T-cell (primary cell): ENCODE measurements around the gene DAB2IP. TPM values are rescaled to one million over a fixed set of nuclear protein-coding genes. Genes with fewer than 3 reads are reported as not detected.

Experiments
- ATAC-seq, 4 experiments: fragments of 200-7000 bp in 3 of 4; fragments of 150-1000 bp in 1 of 4; cut with Tn5 transposase; replicated peaks in 1 of 4; 1 replicate in 3 of 4; 2 replicates in 1 of 4; pipeline ENCODE4 v1.10.0; 2021; ENCODE audit warnings: moderate library complexity in 3 of 4, mild to moderate bottlenecking in 2 of 4, moderate number of reproducible peaks in 1 of 4
- CTCF ChIA-PET, 2 donors: fragments of 300-600 bp; sonication (Branson Sonifier 250); formaldehyde crosslinking; loops; one replicate each; lab custom pipeline; 2022; ENCODE audit warnings: antibody characterized with exemption in 2 of 2; lab: Charles Lee
- POLR2A ChIA-PET, 2 donors: fragments of 300-600 bp; sonication (Branson Sonifier 250); formaldehyde crosslinking; loops; one replicate each; lab custom pipeline; 2022; ENCODE audit warnings: antibody characterized with exemption in 2 of 2; lab: Charles Lee
- DNase-seq, 35 experiments: peaks; one replicate each; pipeline versions ENCODE4 v3.0.0 to v3.0.0-alpha.2; 2013 to 2023
- H3K27ac ChIP-seq: one replicate; pipeline ENCODE4 v1.5.1; 2013; ENCODE audit warnings: low read length
- H3K27me3 ChIP-seq, 2 experiments: replicated peaks in 1 of 2; 1 replicate in 1 of 2; 2 replicates in 1 of 2; pipeline versions ENCODE4 v1.6.1 to v1.7.0; 2013; ENCODE audit warnings: low read length in 1 of 2, mixed read lengths in 1 of 2; ENCODE audit not compliant: control insufficient read depth in 2 of 2, insufficient read depth in 2 of 2; ENCODE audit errors: extremely low read depth in 1 of 2
- H3K36me3 ChIP-seq, 2 donors: 1 replicate in 1 of 2; 2 replicates in 1 of 2; pipeline versions ENCODE4 v1.6.1 to v1.7.0; 2013; ENCODE audit warnings: low read length in 1 of 2; ENCODE audit not compliant: control insufficient read depth in 2 of 2, insufficient read depth in 1 of 2; ENCODE audit errors: extremely low read depth in 1 of 2
- H3K4me1 ChIP-seq, 2 experiments: 1 replicate in 1 of 2; 2 replicates in 1 of 2; pipeline versions ENCODE4 v1.6.1 to v1.7.0; 2013; ENCODE audit warnings: low read length in 2 of 2, mixed read lengths in 1 of 2; ENCODE audit not compliant: insufficient read depth in 2 of 2, control insufficient read depth in 1 of 2; ENCODE audit errors: extremely low read depth in 1 of 2
- H3K4me3 ChIP-seq, 2 donors: 1 replicate in 1 of 2; 2 replicates in 1 of 2; pipeline versions ENCODE4 v1.5.1 to v1.7.0; 2013; ENCODE audit warnings: mild to moderate bottlenecking in 2 of 2, low read length in 1 of 2, moderate library complexity in 1 of 2; ENCODE audit not compliant: control insufficient read depth in 1 of 2; ENCODE audit errors: extremely low read depth in 1 of 2
- H3K9me3 ChIP-seq: 2 replicates; pipeline ENCODE4 v1.7.0; 2013
- H3K27ac Mint-ChIP-seq, 2 donors: one replicate each; pipeline ENCODE4 v1.8.0; 2020 to 2021; ENCODE audit warnings: mild to moderate bottlenecking in 2 of 2, mixed read lengths in 2 of 2
- H3K27me3 Mint-ChIP-seq, 2 donors: one replicate each; pipeline ENCODE4 v1.8.0; 2021 to 2022; ENCODE audit warnings: mixed read lengths in 2 of 2
- H3K36me3 Mint-ChIP-seq: one replicate; pipeline ENCODE4 v1.8.0; 2021; ENCODE audit warnings: mixed read lengths
- H3K4me1 Mint-ChIP-seq, 3 donors: one replicate each; pipeline ENCODE4 v1.8.0; 2020 to 2022; ENCODE audit warnings: mixed read lengths in 3 of 3, mild to moderate bottlenecking in 1 of 3
- H3K4me3 Mint-ChIP-seq, 3 donors: one replicate each; pipeline ENCODE4 v1.8.0; 2020 to 2022; ENCODE audit warnings: mild to moderate bottlenecking in 3 of 3, mixed read lengths in 3 of 3, moderate library complexity in 3 of 3
- H3K9me3 Mint-ChIP-seq, 3 donors: one replicate each; pipeline ENCODE4 v1.8.0; 2020 to 2022; ENCODE audit warnings: mixed read lengths in 3 of 3
- WGBS: methylation state at CpG from one replicate; pipeline ENCODE4 v1.1.5; 2013; ENCODE audit warnings: missing lambda C conversion rate; ENCODE audit not compliant: insufficient coverage; 5-methylcytosine and 5-hydroxymethylcytosine counted together
- total RNA-seq, 35 experiments: library from RNA in 6 of 35; stranded (reverse) in 6 of 35; fragments of 120-200 nt in 1 of 35; gene quantifications; one replicate each; pipeline versions ENCODE4 v1.2.1 to v1.2.4 and lab custom pipeline; 2013 to 2026

The DAB2IP gene
- total RNA-seq, 5 donors from 2014 or later (not counting 1 experiment from before 2014, with no cell fraction given) = 0.22 to 0.53 (median 0.34) TPM; not detected in 1

- peaks cover 0 to 6% of the 10 kb centered on the region in 2 experiments for H3K27me3 ChIP-seq
- no peak overlapping the region for H3K4me3 ChIP-seq
- H3K4me1 ChIP-seq = no peaks in the 10 kb centered on the region
- H3K36me3 Mint-ChIP-seq = no peaks in the 10 kb centered on the region
- no peaks in the 10 kb centered on the region for H3K9me3 Mint-ChIP-seq
- H3K36me3 ChIP-seq = no peaks in the 10 kb centered on the region
- H3K27ac ChIP-seq = no peak overlapping the region
- no peaks in the 10 kb centered on the region for H3K4me1 Mint-ChIP-seq
- H3K4me3 Mint-ChIP-seq = no peak overlapping the region
- CTCF ChIA-PET = no interaction called here
- H3K27ac Mint-ChIP-seq = no peak overlapping the region
- no peaks in the 10 kb centered on the region for H3K9me3 ChIP-seq
- H3K27me3 Mint-ChIP-seq = no peaks in the 10 kb centered on the region
- POLR2A ChIA-PET = no interaction called here
- ATAC-seq (no peak), DNase-seq (no peak)
- whole genome bisulfite sequencing = 89% methylated on average over 21 of the region's 21 CpGs
Measured at GRCh38 chr9:121725008-121725775, 73.8 kb downstream of the DAB2IP start.

DNA sequence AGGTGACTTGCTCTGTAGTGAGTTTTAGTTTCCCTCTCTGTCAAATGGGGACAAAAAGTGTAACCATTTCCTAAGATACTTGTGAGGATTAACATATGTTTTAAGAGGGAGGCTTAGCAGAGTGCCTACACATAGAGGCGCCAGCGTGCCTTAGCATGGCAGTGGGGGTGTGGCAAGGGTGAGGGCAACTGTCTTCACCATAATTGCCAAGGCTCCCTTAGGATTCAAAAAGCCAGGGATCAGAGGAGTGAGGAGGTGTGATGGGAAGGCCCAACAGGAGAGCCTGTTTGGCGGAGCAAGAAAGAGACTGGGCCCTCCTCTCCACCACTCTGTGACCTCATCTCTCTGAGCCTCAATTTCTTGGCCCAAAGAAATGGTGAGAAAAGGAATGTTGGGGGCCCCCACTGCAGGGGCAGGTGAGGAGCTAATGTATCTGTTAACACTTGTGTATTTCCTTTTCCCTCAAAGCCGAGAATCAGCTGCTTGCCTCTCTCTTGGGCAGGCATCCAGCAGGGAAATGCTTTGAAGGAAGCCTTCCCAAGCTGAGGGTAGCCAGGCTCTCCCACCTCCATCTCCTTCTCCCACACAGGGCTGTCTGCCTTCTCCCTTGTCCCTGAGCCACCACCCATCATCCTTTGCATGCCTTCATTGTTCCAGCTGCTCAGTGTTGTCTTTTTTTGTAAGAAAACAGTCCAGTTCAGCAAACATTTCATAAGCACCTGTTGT lies 76.0 kb downstream of the DAB2IP start:
- H3K27ac ChIP-seq = no peak overlapping the region
- H3K4me3 Mint-ChIP-seq = no peak overlapping the region
- ATAC-seq (no peak), DNase-seq (no peak)
- H3K4me3 ChIP-seq = no peak overlapping the region
- no peaks in the 10 kb centered on the region for H3K36me3 ChIP-seq
- no peaks in the 10 kb centered on the region for H3K36me3 Mint-ChIP-seq
- no peaks in the 10 kb centered on the region for H3K9me3 ChIP-seq
- CTCF ChIA-PET = no interaction called here
- peaks cover 0 to 9% of the 10 kb centered on the region in 2 experiments for H3K4me1 ChIP-seq
- H3K27me3 Mint-ChIP-seq = peaks cover 4 to 7% of the 10 kb centered on the region in 2 donors
- WGBS = 78% methylated on average over 3 of the region's 4 CpGs
- H3K27me3 ChIP-seq = peaks cover 0 to 9% of the 10 kb centered on the region in 2 experiments
- H3K27ac Mint-ChIP-seq = no peak overlapping the region
- H3K4me1 Mint-ChIP-seq = peaks cover 0 to 4% (median 2%) of the 10 kb centered on the region in 3 donors
- POLR2A ChIA-PET = no interaction called here
- no peaks in the 10 kb centered on the region for H3K9me3 Mint-ChIP-seq

- H3K4me3 Mint-ChIP-seq = no peak overlapping the region
- no CpG with 5 or more reads among the region's 1 CpG for WGBS
- peaks cover 2 to 9% (median 6%) of the 10 kb centered on the region in 3 donors for H3K4me1 Mint-ChIP-seq
- no peaks in the 10 kb centered on the region for H3K36me3 Mint-ChIP-seq
- Histone ChIP-seq H3K9me3 (no peaks in the 10 kb centered on the region), H3K4me1 (peaks cover 0 to 22% of the 10 kb centered on the region in 2 experiments), H3K4me3 (no peak overlapping the region), H3K27me3 (peaks cover 0 to 14% of the 10 kb centered on the region in 2 experiments), H3K36me3 (no peaks in the 10 kb centered on the region), H3K27ac (no peak overlapping the region)
- DNase-seq (no peak), ATAC-seq (no peak)
- H3K27me3 Mint-ChIP-seq = peaks cover 12 to 14% of the 10 kb centered on the region in 2 donors
- no peaks in the 10 kb centered on the region for H3K9me3 Mint-ChIP-seq
- ChIA-PET POLR2A (no interaction called here), CTCF (interaction anchor here in 1 of 2 donors (0.7 kb wide), 1 partner anchor 10 kb away, joined by 3 read pairs; no protein-coding TSS in a partner anchor)
- no peak overlapping the region for H3K27ac Mint-ChIP-seq
Measured at GRCh38 chr9:121728916-121729315, 77.5 kb downstream of the DAB2IP start.

DNA sequence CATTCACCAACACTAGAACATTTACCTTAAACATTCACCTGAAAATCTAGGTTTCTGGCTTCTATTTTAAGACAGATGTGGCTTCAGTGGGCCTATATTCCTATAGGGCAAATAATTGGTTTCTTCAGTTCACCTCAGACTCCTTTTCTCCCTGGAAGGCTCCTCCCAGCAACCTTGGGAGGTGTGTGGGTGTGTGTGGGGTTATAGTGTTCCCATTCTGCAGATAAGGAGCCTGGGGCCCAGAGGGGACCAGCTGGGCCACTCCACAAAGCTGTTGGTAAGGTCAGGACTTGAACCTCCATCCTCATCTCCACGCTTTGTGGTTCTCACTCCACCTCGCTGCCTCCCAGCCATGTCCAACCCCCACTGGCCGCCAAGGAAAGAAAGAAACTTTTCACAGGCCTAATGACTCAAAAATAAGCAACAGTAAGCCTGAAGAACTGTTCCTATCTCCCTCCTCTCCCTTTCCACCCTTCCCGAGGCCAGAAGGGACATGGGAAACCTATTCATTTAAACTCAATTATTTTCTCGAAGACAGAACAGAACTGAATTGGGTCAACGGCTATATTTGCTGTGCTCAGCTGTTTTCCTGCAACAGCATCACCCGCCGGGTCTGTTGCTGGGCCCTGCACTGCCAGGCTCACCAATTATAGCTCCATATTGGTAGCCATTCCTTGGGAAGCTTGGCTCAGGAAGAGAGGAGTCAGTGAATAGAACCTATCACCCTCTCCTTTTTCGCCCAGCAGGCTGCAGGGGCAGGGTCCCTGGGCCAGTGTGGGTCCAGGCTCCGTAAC lies 78.5 kb downstream of the DAB2IP start:
- no peak for ATAC-seq
- Histone ChIP-seq H3K9me3 (no peaks in the 10 kb centered on the region), H3K4me1 (peaks cover 0 to 25% of the 10 kb centered on the region in 2 experiments), H3K27ac (no peak overlapping the region), H3K27me3 (peaks cover 0 to 16% of the 10 kb centered on the region in 2 experiments), H3K4me3 (no peak overlapping the region), H3K36me3 (no peaks in the 10 kb centered on the region)
- H3K27me3 Mint-ChIP-seq = peaks cover 20 to 21% of the 10 kb centered on the region in 2 donors
- 85% methylated on average over 4 of the region's 10 CpGs for WGBS
- ChIA-PET CTCF (no interaction called here), POLR2A (no interaction called here)
- H3K27ac Mint-ChIP-seq = no peak overlapping the region
- H3K36me3 Mint-ChIP-seq = no peaks in the 10 kb centered on the region
- H3K4me3 Mint-ChIP-seq = no peak overlapping the region
- peaks cover 2 to 13% (median 6%) of the 10 kb centered on the region in 3 donors for H3K4me1 Mint-ChIP-seq
- H3K9me3 Mint-ChIP-seq = no peaks in the 10 kb centered on the region
- DNase-seq = no peak

GRCh38 chr9:121731090-121731489 lies 79.7 kb downstream of the DAB2IP start:
- Mint-ChIP-seq H3K27me3 (peaks cover 30 to 31% of the 10 kb centered on the region in 2 donors), H3K4me3 (no peak overlapping the region), H3K9me3 (no peaks in the 10 kb centered on the region), H3K36me3 (no peaks in the 10 kb centered on the region), H3K4me1 (peaks cover 7 to 21% (median 12%) of the 10 kb centered on the region in 3 donors), H3K27ac (no peak overlapping the region)
- Histone ChIP-seq H3K36me3 (no peaks in the 10 kb centered on the region), H3K4me1 (peaks cover 0 to 36% of the 10 kb centered on the region in 2 experiments), H3K9me3 (no peaks in the 10 kb centered on the region), H3K4me3 (no peak overlapping the region), H3K27ac (no peak overlapping the region), H3K27me3 (peaks cover 0 to 27% of the 10 kb centered on the region in 2 experiments)
- ATAC-seq = no peak
- DNase-seq = no peak
- ChIA-PET CTCF (no interaction called here), POLR2A (no interaction called here)
- WGBS = 85% methylated on average over 2 of the region's 5 CpGs

- POLR2A ChIA-PET = no interaction called here
- CTCF ChIA-PET = interaction anchor here in 1 of 2 donors (0.9 kb wide), 1 partner anchor 16 kb away, joined by 3 read pairs; no protein-coding TSS in a partner anchor
- Mint-ChIP-seq H3K4me3 (no peak overlapping the region), H3K9me3 (no peaks in the 10 kb centered on the region), H3K36me3 (no peaks in the 10 kb centered on the region), H3K4me1 (peaks cover 11 to 22% (median 15%) of the 10 kb centered on the region in 3 donors), H3K27ac (no peak overlapping the region), H3K27me3 (peaks cover 34 to 36% of the 10 kb centered on the region in 2 donors)
- no peaks in the 10 kb centered on the region for H3K36me3 ChIP-seq
- peaks cover 2 to 42% of the 10 kb centered on the region in 2 experiments for H3K4me1 ChIP-seq
- no peak overlapping the region for H3K4me3 ChIP-seq
- H3K27ac ChIP-seq = peak overlapping the region; percentile 28
- H3K27me3 ChIP-seq = peaks cover 0 to 33% of the 10 kb centered on the region in 2 experiments
- 91% methylated on average over 5 of the region's 7 CpGs for WGBS
- ATAC-seq (no peak), DNase-seq (no peak)
- no peaks in the 10 kb centered on the region for H3K9me3 ChIP-seq
Measured at GRCh38 chr9:121731919-121732318, 80.5 kb downstream of the DAB2IP start.
